HG03103 (cell line): ENCODE measurements around the gene MRTFB.
"Not testable (repeated sequence)": the region's sequence is repeated elsewhere in the genome, so short reads cannot be mapped to it uniquely, and the experiment has no call there.

ENCODE experiments used
- ATAC-seq: cut with Tn5 transposase; IDR thresholded peaks from one replicate; pipeline ENCODE4 v1.9.1; 2021; ENCODE audit warnings: low read depth; ENCODE audit not compliant: unreplicated experiment

MRTFB gene, protein sequence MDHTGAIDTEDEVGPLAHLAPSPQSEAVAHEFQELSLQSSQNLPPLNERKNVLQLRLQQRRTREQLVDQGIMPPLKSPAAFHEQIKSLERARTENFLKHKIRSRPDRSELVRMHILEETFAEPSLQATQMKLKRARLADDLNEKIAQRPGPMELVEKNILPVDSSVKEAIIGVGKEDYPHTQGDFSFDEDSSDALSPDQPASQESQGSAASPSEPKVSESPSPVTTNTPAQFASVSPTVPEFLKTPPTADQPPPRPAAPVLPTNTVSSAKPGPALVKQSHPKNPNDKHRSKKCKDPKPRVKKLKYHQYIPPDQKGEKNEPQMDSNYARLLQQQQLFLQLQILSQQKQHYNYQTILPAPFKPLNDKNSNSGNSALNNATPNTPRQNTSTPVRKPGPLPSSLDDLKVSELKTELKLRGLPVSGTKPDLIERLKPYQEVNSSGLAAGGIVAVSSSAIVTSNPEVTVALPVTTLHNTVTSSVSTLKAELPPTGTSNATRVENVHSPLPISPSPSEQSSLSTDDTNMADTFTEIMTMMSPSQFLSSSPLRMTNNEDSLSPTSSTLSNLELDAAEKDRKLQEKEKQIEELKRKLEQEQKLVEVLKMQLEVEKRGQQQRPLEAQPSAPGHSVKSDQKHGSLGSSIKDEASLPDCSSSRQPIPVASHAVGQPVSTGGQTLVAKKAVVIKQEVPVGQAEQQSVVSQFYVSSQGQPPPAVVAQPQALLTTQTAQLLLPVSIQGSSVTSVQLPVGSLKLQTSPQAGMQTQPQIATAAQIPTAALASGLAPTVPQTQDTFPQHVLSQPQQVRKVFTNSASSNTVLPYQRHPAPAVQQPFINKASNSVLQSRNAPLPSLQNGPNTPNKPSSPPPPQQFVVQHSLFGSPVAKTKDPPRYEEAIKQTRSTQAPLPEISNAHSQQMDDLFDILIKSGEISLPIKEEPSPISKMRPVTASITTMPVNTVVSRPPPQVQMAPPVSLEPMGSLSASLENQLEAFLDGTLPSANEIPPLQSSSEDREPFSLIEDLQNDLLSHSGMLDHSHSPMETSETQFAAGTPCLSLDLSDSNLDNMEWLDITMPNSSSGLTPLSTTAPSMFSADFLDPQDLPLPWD

DNA sequence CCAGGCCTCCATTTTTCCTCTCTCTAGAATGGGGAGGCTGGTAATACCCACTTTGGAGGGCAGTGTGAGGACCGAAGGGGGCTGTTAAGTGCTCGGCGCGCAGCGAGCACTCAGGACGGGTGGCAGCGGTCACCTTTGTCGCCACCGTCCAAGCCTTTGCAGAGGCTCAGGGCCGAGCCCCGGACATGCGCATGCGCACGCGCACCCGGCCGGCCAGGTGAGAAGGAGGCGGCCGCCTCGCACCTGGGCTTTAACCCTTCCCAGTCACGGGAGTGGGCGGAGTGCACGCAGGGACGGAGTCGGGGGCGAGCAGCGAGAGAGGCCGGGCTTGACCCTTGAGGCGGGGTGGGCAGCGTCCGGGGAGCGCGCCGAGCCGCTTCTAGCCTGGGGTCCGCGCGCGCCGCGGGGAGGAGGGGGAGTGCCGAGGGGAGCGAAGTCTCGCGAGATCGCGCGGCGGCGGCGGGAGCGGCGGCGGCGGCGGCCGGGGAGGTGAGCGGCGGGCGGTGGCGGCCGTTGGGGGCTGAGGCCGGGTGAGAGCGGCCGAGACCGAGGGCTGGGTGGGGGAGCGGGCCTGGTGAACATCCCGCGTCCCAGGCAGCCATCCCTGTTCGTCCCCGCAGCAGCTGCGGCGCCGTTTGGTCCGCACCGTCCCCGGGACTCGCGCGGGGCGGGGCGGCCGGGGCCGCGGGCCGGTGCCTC is at the start of gene MRTFB:
Gene MRTFB (plus strand): TSS at position 443 of the 699 bp plus-strand sequence. CDS start 69,288 bp downstream, outside the sequence.
- peak; percentile 73 for ATAC-seq

DNA sequence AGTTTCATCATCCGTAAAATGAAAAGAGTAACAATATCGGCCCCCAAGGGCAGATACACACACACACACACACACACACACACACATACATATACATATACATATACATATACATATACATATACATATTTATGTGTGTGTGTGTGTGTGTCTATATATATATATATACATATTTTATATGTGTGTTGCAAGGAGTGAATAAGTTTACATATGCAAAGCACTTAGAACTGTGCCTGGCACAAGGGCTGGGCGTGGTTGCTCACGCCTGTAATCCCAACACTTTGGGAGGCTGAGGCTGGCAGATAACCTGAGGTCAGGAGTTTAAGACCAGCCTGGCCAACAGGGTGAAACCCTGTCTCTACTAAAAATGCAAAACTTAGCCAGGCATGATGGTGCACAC is 47.6 kb upstream of the MRTFB start:
- not testable (repeated sequence) for ATAC-seq

DNA sequence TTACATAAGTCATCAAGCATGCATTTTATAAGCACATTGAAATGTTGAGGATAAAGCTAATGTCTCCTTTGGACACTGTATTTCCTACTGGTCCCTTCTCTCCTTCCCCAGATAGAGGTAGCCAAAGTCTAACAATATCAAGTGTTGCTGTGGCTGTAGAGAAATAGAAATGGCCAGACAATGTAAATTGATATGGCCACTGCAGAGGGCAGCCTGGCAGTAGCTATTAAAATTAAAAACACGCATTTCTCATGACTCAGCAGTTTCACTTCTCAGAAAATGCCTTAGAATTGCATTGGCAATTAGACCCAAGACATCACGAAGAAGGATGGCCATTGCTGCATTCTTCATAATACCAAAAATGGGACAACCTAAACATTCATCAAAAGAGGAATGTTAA is 46.8 kb upstream of the MRTFB start:
- ATAC-seq = no peak

DNA sequence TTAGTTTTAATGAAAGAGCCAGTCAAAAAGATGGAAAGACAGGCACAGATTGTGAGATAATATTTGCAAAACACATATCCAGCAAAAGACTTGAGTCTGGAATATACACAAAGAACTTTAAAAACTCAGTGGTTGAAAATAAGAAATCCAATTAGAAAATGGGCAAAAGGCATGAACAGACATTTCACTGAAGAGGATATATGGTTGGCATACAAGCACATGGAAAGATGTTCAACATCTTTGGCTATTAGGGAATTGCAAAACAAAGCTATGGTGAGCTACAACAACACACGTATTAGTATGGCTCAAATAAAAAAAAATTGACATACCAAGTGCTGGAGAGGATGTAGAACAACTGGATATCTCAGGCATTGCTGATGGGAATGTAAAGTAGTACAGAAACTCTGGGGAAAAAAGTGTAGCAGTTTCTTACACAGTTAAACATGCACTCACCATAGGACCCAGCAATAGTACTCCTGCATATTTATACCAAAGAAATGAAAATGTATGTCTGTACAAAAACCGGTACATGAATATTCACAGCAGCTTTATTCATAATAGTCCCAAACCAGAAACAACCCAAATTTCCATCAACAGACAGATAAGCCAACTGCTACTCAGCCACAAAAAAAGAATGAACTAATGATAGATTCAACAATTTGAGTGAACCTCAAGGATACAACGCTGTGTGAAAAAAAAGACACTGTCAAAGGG is 44.4 kb upstream of the MRTFB start:
- ATAC-seq = no peak

DNA sequence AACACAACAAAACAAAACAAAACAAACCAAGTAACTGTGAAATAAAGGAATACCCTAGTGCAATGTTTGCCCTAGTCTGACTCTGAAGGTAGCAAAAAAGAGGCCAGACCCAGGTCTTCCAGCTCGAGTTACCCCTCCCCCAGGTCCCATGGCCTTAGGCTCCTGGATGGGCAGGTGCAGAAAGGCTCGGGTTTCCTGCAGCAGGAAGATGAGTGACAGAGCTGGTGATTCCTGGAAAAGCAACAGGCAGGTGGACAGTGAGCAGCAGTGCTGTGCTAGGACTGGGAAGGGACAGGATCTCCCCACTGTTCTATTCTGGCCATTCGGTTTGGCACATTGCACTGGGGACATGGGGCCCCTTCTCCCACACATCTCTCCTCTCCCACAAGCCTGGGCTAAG is 42.9 kb upstream of the MRTFB start:
- ATAC-seq = no peak

DNA sequence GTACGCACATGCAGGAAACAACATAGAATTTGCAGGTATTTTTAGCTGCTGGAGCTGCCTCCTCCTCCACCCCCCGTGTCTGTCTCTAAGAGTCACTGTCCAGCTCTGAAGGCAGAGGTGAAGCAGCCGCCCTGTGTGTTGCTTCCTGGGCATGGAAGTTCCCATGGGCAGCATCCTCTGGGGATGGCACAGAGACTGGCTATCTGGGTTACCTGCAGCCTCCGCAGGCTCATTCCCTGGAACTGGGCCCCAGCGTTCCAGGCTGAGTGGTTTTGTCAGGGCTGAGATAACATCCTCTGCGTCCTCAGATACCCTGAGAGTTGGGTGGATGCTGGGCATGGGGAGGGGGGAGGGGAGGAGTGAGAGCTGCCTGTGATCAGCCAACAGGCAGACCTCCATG is 41.5 kb upstream of the MRTFB start:
- no peak for ATAC-seq

DNA sequence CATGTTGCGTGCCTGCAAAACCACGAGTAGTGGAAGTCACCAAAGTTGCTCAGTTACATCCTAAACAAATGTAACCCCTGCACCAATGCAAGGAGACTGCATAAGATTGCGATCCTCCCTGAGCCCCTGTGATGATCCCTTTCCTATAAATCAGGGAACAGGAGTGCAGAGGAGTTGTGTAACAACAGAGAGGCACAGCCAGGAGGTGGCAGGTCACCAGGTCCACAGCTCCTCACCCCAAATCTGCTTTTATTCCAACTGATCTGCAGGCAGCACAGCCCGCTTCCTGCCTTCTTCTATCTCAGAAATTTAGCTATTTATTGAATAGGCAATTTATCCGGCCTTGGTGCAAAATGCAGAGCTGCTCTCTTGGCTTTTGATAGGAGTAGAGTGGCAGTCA is 36.0 kb upstream of the MRTFB start:
- ATAC-seq = no peak

DNA sequence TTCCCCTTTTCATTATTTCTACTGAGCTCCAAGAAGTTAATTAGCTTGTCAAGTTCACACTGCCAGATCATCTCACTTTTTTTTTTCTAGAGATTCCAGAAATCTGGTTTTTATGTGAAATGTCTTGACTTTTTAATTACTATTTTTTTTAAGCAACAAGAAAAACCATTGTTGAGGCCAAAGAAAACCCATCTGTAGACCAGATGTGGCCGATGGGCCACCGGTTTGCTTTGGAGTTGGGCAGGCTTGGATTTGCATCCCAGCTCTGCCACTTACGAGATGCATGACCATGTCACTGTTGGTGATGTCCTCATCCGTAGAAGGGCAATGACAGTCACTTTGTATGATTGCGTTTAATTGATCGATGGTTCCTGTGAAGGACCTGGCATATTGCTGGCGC is 34.2 kb upstream of the MRTFB start:
- ATAC-seq = no peak

DNA sequence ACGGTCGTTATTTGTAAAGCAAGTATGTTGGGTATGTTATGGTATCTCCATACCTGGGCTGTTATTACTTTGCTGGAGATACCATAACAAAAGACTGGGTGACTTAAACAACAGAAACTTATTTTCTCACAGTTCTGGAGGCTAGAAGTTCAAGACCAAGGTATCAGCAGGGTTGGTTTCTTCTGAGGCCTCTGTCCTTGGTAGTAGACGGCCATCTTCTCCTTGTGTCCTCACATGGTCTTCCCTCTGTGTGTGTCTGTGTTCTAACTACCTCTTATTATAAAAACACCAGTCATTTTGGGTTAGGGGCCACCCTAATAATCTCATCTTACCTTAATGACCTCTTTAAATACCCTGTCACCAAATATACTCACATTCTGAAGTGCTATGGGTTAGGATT is 33.2 kb upstream of the MRTFB start:
- ATAC-seq = no peak

DNA sequence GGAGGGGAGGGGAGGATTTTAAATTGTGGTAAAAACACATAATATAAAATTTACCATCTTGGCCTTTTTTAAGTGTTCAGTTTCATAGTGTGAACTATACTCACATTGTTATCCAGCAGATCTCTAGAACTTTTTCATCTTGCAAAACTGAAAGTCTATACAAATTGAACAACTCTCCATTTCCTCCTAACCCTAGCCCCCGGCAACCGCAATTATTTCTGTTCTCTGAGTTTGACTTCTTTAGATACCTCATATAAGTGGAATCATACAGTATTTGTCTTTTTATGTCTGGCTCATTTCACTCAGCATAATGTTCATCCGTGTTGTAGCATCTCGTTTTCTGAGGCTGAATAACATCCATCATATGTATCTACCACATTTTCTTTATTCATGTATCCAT is 30.0 kb upstream of the MRTFB start:
- ATAC-seq = no peak

DNA sequence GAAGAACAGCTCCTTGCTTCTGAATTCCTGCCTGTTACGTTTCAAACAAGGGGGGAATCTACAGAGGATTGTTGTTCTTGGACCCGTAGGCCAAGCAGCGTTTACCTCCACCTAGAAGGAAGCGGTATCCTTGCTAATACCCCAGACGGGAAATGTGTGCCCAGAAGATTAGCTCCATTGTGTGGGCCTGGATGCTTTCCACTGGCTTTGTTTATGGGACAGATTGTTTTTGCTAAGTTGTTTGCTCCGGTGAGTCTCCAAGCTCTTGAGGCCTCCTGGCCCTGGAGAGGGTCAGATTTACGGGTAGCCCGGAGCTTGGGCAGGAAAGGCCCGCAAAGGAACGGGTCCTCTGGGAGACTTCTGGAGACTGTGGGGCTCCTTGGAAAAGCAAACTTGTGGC is 28.4 kb upstream of the MRTFB start:
- no peak for ATAC-seq

DNA sequence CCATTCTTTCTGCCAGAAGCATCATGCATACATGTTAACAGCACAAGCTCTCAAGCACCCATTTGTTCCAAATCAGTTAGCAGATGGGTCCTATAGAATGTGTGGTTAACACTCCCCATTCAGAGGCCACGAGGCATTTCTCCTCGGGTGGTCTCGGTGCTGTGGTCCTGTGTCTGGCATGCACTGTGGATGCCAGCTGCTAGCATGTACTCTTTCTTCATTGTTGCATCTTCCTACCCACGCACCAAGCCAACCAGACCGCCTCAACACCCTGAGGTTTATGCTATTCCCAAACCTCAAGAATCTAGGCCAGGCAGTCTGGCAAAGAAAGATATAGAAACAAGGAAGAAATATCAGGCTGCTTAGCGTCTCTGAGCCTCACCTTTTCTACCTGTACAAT is 27.8 kb upstream of the MRTFB start:
- ATAC-seq = no peak

DNA sequence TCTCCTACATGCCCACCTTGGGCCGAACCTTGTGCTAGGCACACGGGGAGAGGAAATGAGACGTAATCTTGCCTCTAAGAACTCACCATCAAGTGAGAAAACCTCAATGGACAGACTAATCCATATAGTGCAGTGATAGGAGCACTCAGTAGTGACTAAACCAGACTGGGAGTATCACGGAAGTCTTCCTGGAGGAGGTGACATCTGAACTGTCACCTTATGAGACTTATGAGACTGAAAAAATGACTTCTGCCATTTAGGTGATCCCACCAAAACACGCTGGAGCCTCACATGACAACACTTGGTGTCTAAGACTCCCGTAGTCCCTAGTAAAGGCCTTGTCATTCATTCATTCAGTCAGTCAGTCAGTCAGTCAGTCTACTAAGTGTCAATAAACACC is 27.3 kb upstream of the MRTFB start:
- no peak for ATAC-seq

DNA sequence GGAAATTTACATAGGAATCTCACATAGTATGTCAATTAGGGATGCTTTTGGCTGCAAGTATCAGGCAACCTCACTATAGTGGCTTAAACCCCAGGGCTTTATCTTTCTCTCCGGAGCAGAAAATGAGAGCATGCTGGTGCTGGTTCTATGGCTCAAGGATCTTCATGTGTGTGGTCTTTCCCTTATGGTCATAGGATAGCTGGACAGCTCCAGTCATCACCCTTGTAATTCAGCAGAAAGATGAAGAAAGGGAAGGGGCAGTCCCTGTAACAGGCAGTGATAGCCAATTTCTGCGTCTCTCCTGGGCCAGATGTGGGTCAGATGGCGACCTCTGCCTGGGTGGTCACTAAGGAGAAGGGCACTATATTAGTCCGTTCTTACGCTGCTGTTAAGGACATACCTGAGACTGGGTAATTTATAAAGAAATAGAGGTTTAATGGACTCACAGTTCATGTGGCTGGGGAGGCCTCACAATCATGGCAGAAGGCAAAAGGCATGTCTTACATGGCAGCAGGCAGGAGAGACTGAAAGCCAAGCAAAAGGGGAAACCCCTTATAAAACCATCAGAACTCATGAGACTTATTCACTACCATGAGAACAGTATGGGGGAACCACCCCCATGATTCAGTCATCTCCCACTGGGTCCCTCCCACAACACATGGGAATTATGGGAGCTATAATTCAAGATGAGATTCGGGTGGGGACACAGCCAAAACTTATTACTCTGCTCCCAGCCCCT is 23.8 kb upstream of the MRTFB start:
- not testable (repeated sequence) for ATAC-seq

DNA sequence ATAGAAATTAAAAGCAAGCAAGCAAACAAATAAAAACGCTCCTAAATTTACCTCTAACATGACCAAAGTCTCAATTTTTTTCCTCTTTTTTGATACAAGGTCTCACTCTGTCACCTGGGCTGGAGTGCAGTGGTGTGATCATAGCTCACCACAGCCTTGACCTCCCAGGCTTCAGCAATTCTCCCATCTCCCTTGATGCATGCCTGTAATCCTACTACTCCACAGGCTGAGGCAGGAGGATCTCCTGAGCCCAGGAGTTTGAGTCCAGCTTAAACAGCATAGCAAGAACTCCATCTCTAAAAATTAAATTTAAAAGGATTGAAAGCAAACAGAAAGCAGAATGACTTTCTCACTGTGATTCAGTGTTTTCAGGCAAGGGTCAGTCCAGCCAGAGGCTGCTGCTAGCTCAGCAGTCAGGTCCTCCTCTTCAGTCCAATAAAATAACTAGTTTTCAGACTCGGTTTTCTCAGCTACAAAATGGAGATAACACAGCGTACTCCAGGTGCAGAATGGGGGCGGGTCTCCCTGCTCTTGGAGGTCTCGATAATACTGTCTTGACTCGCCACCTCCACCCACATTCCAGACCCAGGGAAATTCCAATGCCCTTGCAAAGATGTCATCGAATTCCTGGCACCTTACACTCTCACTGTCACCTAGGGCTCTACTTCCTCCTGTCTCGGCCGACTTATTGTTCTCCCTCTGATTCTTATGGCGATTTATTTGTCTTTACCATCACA is 20.7 kb upstream of the MRTFB start:
- no peak for ATAC-seq

DNA sequence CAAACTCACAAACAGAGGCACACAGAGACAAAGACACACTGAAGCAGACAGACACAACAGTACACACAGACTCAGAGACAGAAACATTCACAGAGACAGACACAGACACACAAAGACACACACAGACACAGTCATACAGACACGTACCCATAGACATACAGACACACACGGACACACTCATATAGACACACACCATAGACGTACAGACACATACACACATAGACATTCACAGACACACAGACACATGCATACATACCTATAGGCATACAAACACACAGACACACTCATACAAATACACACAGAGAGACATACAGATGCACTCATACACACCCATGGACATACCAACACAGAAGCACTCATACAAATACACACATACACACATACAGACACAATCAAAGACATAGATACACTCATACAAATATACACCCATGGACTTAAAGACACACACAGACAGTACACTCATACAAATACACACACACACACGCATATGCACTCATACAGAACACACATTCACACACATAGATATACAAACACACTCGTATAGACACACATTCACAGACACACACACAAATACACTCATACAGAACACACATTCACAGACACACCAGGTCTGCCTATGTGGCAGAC is 19.9 kb upstream of the MRTFB start:
- ATAC-seq = no peak

DNA sequence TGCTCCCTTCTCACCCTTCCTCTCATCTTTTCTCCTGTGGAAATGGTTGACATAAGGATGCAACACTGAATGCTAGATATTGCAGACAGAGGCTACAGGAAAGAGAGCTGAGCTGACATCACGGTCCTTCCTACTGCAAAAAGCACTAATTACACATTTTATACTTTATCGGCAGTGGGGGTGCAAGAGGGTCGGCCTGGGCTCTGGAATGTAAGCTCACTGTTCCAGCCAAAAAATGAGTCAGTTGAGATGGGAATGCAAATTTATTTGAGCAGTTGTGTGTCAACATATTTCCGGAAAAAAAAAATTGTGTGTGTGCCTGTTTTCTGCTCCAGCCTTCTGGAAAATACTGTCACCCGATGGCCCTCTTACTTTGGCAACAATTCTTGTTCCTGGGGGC is 14.1 kb upstream of the MRTFB start:
- ATAC-seq = no peak

DNA sequence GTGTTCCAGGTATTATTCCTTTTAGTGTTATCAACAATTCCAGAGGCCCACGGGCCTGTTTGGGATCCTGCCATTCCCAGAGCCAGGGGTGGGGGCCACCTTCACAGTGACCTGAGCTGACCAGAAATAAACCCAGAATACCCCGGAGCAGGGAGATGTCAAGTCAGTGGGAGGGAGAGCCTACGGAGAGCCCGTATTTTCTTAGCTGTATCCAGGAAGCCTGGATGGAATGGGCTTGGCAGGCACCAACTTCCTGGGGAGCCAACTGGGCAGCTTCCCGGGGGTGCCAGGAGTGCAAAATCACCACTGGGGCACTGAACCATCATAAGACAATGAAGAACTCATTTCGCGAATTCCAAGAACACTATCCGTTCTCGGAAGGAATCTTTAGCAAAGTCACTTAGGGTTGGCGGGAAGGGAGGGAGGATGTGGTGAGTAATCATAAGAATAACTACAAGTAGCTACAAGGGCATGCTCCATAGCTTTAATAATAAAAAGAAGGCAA is 13.2 kb upstream of the MRTFB start:
- no peak for ATAC-seq
